SK-N-SH treated with all-trans-retinoic acid at 6 μM for 48 hours (cell line): ENCODE measurements around the gene SORL1.
A peak's percentile ranks its signal among the peaks of the same experiment; 100 is the strongest.

Source experiments
- CSDC2 ChIP-seq: fragments of 250-450 bp; sonication (Bioruptor Pico); IDR thresholded peaks from 2 replicates; pipeline ENCODE4 v1.5.0; 2020; ENCODE audit warnings: mild to moderate bottlenecking, moderate library complexity
- GLIS3 ChIP-seq: fragments of 250-450 bp; sonication (Bioruptor Pico); IDR thresholded peaks from 2 replicates; pipeline ENCODE4 v1.5.0; 2020; ENCODE audit warnings: mild to moderate bottlenecking, moderate library complexity
- ISL1 ChIP-seq: fragments of 250-450 bp; sonication (Bioruptor Pico); IDR thresholded peaks from 2 replicates; pipeline ENCODE4 v2.1.2; 2022; ENCODE audit warnings: mild to moderate bottlenecking, moderate library complexity
- OSR1 ChIP-seq: fragments of 250-450 bp; sonication (Bioruptor Pico); IDR thresholded peaks from 2 replicates; pipeline ENCODE4 v1.8.0; 2022; ENCODE audit warnings: moderate library complexity, mild to moderate bottlenecking, inconsistent platforms
- RARB ChIP-seq: fragments of 250-450 bp; sonication (Bioruptor Pico); IDR thresholded peaks from 2 replicates; pipeline ENCODE4 v1.8.0; 2021; ENCODE audit warnings: mild to moderate bottlenecking, moderate library complexity
- TCF4 ChIP-seq: fragments of 250-450 bp; sonication (Bioruptor Pico); IDR thresholded peaks from 2 replicates; pipeline ENCODE4 v1.8.0; 2021; ENCODE audit warnings: mild to moderate bottlenecking, moderate library complexity, borderline replicate concordance
- TOX ChIP-seq: fragments of 250-450 bp; sonication (Bioruptor Pico); IDR thresholded peaks from 2 replicates; pipeline ENCODE4 v1.8.0; 2021; ENCODE audit warnings: mild to moderate bottlenecking, moderate library complexity, borderline replicate concordance
- ZC3H10 ChIP-seq: fragments of 250-450 bp; sonication (Bioruptor Pico); IDR thresholded peaks from 2 replicates; pipeline ENCODE4 v1.5.1; 2021; ENCODE audit warnings: mild to moderate bottlenecking, moderate library complexity
- ZFP3 ChIP-seq: fragments of 250-450 bp; sonication (Bioruptor Pico); IDR thresholded peaks from 2 replicates; pipeline ENCODE4 v1.5.0; 2020; ENCODE audit warnings: mild to moderate bottlenecking, moderate library complexity
- ZFP30 ChIP-seq: fragments of 450-650 bp; formaldehyde crosslinking; IDR thresholded peaks from 2 replicates; pipeline ENCODE4 v1.5.0; 2022; ENCODE audit warnings: mild to moderate bottlenecking, moderate library complexity
- ZNF8 ChIP-seq: fragments of 450-650 bp; formaldehyde crosslinking; IDR thresholded peaks from 2 replicates; pipeline ENCODE4 v1.5.0; 2020; ENCODE audit warnings: mild to moderate bottlenecking, moderate library complexity
- TF ChIP-seq, protein P1 (sequence below): fragments of 250-450 bp; sonication (Bioruptor Pico); IDR thresholded peaks from 2 replicates; pipeline ENCODE4 v1.8.0; 2020; ENCODE audit warnings: mild to moderate bottlenecking, moderate library complexity, borderline replicate concordance
- TF ChIP-seq, protein P2 (sequence below): fragments of 250-450 bp; sonication (Bioruptor Pico); IDR thresholded peaks from 2 replicates; pipeline ENCODE4 v1.5.0; 2020; ENCODE audit warnings: mild to moderate bottlenecking, moderate library complexity
- TF ChIP-seq, protein P3 (sequence below): fragments of 250-450 bp; sonication (Bioruptor Pico); IDR thresholded peaks from 2 replicates; pipeline ENCODE4 v1.5.1; 2020; ENCODE audit warnings: low read depth, mild to moderate bottlenecking, moderate library complexity

DNA sequence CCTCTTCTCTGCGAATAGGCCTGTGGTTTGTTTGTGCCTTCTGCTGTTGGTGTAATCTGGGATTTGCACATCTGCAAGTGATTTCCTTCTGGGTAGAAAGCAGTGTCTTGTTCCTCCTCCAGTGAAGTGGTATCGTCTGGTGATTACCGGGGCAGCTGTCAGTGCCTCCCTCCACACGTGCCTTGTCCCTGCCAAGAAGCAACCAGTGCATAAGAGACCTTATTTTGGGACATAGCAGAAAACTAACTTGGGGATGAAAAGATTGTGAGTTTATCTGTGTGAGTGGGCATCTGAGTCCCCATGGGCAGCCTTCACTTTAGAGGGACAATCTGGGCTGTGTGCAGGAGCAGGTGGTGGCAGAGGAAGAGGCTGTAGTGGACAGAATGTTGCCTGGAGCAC lies 72.1 kb downstream of the SORL1 start:
- TF ChIP-seq TCF4 (0 out of 2 replicates have a peak, but pooled peaks have one; percentile 24), CSDC2 (CRISPR knock-in tag) (no peak), ZFP30 (no peak), GLIS3 (no peak), ISL1 (CRISPR knock-in tag) (no peak), ZNF8 (no peak), ZFP3 (CRISPR knock-in tag) (no peak), OSR1 (CRISPR knock-in tag) (no peak), ZC3H10 (no peak), TOX (CRISPR knock-in tag) (no peak), RARB (CRISPR knock-in tag) (no peak)
- TF ChIP-seq, protein P1, sequence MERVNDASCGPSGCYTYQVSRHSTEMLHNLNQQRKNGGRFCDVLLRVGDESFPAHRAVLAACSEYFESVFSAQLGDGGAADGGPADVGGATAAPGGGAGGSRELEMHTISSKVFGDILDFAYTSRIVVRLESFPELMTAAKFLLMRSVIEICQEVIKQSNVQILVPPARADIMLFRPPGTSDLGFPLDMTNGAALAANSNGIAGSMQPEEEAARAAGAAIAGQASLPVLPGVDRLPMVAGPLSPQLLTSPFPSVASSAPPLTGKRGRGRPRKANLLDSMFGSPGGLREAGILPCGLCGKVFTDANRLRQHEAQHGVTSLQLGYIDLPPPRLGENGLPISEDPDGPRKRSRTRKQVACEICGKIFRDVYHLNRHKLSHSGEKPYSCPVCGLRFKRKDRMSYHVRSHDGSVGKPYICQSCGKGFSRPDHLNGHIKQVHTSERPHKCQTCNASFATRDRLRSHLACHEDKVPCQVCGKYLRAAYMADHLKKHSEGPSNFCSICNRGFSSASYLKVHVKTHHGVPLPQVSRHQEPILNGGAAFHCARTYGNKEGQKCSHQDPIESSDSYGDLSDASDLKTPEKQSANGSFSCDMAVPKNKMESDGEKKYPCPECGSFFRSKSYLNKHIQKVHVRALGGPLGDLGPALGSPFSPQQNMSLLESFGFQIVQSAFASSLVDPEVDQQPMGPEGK (CRISPR knock-in tag) = no peak
- TF ChIP-seq, protein P2, sequence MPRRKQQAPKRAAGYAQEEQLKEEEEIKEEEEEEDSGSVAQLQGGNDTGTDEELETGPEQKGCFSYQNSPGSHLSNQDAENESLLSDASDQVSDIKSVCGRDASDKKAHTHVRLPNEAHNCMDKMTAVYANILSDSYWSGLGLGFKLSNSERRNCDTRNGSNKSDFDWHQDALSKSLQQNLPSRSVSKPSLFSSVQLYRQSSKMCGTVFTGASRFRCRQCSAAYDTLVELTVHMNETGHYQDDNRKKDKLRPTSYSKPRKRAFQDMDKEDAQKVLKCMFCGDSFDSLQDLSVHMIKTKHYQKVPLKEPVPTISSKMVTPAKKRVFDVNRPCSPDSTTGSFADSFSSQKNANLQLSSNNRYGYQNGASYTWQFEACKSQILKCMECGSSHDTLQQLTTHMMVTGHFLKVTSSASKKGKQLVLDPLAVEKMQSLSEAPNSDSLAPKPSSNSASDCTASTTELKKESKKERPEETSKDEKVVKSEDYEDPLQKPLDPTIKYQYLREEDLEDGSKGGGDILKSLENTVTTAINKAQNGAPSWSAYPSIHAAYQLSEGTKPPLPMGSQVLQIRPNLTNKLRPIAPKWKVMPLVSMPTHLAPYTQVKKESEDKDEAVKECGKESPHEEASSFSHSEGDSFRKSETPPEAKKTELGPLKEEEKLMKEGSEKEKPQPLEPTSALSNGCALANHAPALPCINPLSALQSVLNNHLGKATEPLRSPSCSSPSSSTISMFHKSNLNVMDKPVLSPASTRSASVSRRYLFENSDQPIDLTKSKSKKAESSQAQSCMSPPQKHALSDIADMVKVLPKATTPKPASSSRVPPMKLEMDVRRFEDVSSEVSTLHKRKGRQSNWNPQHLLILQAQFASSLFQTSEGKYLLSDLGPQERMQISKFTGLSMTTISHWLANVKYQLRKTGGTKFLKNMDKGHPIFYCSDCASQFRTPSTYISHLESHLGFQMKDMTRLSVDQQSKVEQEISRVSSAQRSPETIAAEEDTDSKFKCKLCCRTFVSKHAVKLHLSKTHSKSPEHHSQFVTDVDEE = no peak
- TF ChIP-seq, protein P3, sequence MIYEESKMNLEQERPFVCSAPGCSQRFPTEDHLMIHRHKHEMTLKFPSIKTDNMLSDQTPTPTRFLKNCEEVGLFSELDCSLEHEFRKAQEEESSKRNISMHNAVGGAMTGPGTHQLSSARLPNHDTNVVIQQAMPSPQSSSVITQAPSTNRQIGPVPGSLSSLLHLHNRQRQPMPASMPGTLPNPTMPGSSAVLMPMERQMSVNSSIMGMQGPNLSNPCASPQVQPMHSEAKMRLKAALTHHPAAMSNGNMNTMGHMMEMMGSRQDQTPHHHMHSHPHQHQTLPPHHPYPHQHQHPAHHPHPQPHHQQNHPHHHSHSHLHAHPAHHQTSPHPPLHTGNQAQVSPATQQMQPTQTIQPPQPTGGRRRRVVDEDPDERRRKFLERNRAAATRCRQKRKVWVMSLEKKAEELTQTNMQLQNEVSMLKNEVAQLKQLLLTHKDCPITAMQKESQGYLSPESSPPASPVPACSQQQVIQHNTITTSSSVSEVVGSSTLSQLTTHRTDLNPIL (CRISPR knock-in tag) = no peak
